ENCODE results near the gene MACROD2. TPM values are rescaled to one million over a fixed set of nuclear protein-coding genes. Genes with fewer than 3 reads are reported as not detected.

MACROD2 gene
- total RNA-seq, 4 donors from 2014 or later, result 4.0 to 14.1 (median 10.4) TPM

- DNase-seq (ENCODE audit: low spot score in 2 of 2), result no peak
- TF ChIP-seq EP300 (IDR thresholded peaks at IDR 0.05) (no peak), CTCF (IDR thresholded peaks at IDR 0.05) (no peak), POLR2A (IDR thresholded peaks at IDR 0.05) (no peak)
- 64 to 71% methylated on average over 5 of the region's 5 CpGs for WGBS, 2 donors
- Histone ChIP-seq H3K4me1 (no peaks in the 10 kb centered on the region), H3K36me3 (no peaks in the 10 kb centered on the region), H3K27me3 (no peaks in the 10 kb centered on the region), H3K4me3 (no peak overlapping the region), H3K27ac (no peak overlapping the region), H3K9me3 (no peaks in the 10 kb centered on the region)
These were observed 536.5 kb downstream of the MACROD2 start for GRCh38 chr20:14531786-14532185.

GRCh38 chr20:14536738-14537137, 541.4 kb downstream of the MACROD2 start:
- DNase-seq (ENCODE audit: low spot score in 2 of 2), result no peak
- TF ChIP-seq EP300 (IDR thresholded peaks at IDR 0.05), result no peak
- TF ChIP-seq POLR2A (IDR thresholded peaks at IDR 0.05), result no peak
- TF ChIP-seq CTCF (IDR thresholded peaks at IDR 0.05), result no peak
- H3K9me3 ChIP-seq, result no peaks in the 10 kb centered on the region
- no peak overlapping the region for H3K27ac ChIP-seq
- no peaks in the 10 kb centered on the region for H3K4me1 ChIP-seq
- H3K36me3 ChIP-seq, result no peaks in the 10 kb centered on the region
- WGBS, 2 donors, result 64 to 70% methylated on average over 1 of the region's 1 CpG
- H3K27me3 ChIP-seq, result no peaks in the 10 kb centered on the region
- H3K4me3 ChIP-seq, result no peak overlapping the region

GRCh38 chr20:14538433-14538832, 543.1 kb downstream of the MACROD2 start:
- Histone ChIP-seq H3K4me3 (no peak overlapping the region), H3K9me3 (no peaks in the 10 kb centered on the region), H3K27ac (no peak overlapping the region), H3K4me1 (no peaks in the 10 kb centered on the region), H3K27me3 (no peaks in the 10 kb centered on the region), H3K36me3 (no peaks in the 10 kb centered on the region)
- no peak for TF ChIP-seq EP300 (IDR thresholded peaks at IDR 0.05)
- no peak for TF ChIP-seq POLR2A (IDR thresholded peaks at IDR 0.05)
- no peak for TF ChIP-seq CTCF (IDR thresholded peaks at IDR 0.05)
- WGBS, 2 donors, result 91 to 95% methylated on average over 5 of the region's 5 CpGs
- no peak for DNase-seq (ENCODE audit: low spot score in 2 of 2)

GRCh38 chr20:14543040-14543439, 547.7 kb downstream of the MACROD2 start:
- no peak overlapping the region for H3K4me3 ChIP-seq
- no peak for DNase-seq (ENCODE audit: low spot score in 2 of 2)
- H3K27ac ChIP-seq, result no peak overlapping the region
- no peak for TF ChIP-seq POLR2A (IDR thresholded peaks at IDR 0.05)
- no peak for TF ChIP-seq EP300 (IDR thresholded peaks at IDR 0.05)
- H3K4me1 ChIP-seq, result no peaks in the 10 kb centered on the region
- H3K36me3 ChIP-seq, result no peaks in the 10 kb centered on the region
- no peaks in the 10 kb centered on the region for H3K27me3 ChIP-seq
- no peaks in the 10 kb centered on the region for H3K9me3 ChIP-seq

- DNase-seq (ENCODE audit: low spot score in 2 of 2), result no peak
- no peaks in the 10 kb centered on the region for H3K27me3 ChIP-seq
- no peak overlapping the region for H3K27ac ChIP-seq
- 54 to 58% methylated on average over 3 of the region's 3 CpGs for WGBS, 2 donors
- TF ChIP-seq POLR2A (IDR thresholded peaks at IDR 0.05) (no peak), EP300 (IDR thresholded peaks at IDR 0.05) (no peak), CTCF (IDR thresholded peaks at IDR 0.05) (no peak)
- H3K4me1 ChIP-seq, result no peaks in the 10 kb centered on the region
- H3K9me3 ChIP-seq, result no peaks in the 10 kb centered on the region
- H3K4me3 ChIP-seq, result no peak overlapping the region
- no peaks in the 10 kb centered on the region for H3K36me3 ChIP-seq
These were observed 549.4 kb downstream of the MACROD2 start for GRCh38 chr20:14544688-14545087.

- H3K9me3 ChIP-seq, result no peaks in the 10 kb centered on the region
- H3K4me1 ChIP-seq, result no peaks in the 10 kb centered on the region
- no peak overlapping the region for H3K4me3 ChIP-seq
- H3K27me3 ChIP-seq, result no peaks in the 10 kb centered on the region
- no peak for DNase-seq (ENCODE audit: low spot score in 2 of 2)
- no peaks in the 10 kb centered on the region for H3K36me3 ChIP-seq
- no peak overlapping the region for H3K27ac ChIP-seq
- no peak for TF ChIP-seq POLR2A (IDR thresholded peaks at IDR 0.05)
- TF ChIP-seq EP300 (IDR thresholded peaks at IDR 0.05), result no peak
- TF ChIP-seq CTCF (IDR thresholded peaks at IDR 0.05), result no peak
These were observed 555.3 kb downstream of the MACROD2 start for GRCh38 chr20:14550655-14551054.

Data from tibial nerve (tissue), 4 donors.